COR-L47 (cell line): Measurements from ENCODE around the gene SKAP1.

Experiments
- DNase-seq: peaks from one replicate; lab custom pipeline; 2025; lab: John Stamatoyannopoulos, UW

SKAP1 gene

DNA sequence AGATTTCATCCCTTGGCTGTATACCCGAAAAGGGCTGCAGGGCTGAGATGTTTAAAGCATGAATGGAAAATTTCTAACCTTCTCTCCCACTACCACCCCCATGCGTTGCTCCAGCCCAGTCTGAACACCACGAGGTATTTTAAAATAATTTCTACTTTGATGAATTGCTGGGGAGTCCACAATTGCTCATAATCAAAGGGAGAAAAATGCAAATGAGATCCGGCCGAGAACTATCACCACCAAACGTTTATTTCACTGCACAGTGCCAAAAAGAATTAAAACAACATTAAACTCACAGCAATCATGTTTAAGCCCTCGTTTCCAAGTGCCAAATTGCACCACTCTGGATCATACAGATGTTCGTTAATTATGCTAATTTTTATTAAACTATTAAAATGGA, 285.8 kb downstream of the SKAP1 start:
- DNase-seq: no peak

DNA sequence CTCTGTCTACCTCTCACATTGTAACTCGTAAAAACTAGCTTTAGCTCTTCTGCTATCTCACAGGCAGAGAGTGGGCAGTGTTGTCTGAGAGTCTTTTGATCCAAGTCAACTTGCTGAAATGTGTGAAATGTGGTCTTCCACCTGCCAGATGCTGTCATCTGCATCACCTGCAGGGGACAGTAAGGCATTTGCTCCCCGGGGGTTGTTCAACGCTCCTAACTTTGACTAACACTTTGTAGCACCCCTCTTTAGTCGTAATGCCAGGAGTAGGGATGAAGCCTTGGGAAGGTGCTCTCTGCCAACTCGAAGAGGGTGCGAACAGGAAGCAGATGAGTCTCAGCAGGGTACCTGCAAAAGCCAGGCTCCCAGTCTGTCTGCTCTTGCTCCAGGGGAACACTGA, 286.4 kb downstream of the SKAP1 start:
- DNase-seq: peak; percentile 31

DNA sequence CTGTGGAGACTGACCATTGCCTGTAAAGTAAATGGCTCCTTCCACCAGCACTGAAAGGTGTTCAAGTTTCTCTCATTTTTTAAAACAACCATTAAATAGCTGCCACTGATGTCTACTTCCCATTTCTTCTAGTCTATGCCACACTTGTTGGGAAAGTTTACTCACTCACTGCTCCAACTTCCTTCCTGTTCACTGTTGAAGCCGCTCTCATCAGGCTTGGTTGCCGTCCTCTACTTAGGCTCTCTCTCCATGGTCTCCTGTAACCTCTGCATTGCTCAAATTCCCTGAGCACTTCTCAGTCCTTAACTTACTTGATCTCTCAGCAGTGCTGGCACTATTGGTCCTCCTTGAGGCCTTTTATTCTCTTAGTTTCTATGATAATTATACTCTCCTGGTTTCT, 290.1 kb downstream of the SKAP1 start:
- DNase-seq: no peak

DNA sequence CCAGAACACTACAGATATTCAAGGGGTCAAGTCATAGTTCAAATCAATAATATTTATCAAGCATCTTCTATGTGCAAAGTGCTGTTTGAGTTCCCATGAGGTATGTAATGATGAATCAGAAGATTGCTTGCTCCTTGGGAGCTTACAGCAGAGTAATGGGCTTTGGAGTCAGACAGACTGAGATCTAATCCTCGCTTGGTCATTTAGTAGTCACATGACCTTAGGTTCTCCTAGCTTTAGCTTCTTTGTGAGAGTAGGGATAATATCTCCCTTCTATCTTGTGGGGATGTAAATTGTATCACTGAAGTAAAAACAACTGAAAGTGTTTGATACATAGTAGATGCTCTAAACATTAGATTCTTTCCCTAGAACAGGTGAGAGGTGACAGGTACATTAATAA, 292.4 kb downstream of the SKAP1 start:
- DNase-seq: no peak

DNA sequence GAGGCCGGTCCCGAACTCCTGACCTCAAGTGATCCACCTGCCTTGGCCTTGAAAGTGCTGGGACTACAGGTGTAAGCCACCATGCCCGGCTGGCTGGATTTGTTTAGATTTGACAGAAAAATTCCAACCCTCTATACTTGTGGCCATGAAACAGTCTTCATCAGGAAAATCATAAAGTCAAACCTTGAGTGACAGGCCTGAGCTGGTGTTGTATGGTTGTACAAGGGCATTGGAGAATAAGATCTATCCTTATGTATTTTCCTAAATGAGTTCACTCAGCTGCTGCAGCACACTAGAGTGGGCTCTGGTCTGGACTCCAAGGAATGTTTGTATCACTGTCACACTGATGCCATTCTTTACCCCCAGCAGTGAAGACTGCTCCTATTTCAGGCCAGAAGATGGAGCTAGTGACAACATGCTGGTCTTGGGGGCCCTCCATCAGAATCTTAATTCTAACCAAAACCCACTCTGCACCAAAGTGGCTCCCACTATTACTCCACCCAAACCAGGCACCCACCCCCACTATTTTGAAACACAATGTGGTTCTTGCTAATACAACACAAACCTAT, 295.0 kb downstream of the SKAP1 start:
- DNase-seq: no peak

DNA sequence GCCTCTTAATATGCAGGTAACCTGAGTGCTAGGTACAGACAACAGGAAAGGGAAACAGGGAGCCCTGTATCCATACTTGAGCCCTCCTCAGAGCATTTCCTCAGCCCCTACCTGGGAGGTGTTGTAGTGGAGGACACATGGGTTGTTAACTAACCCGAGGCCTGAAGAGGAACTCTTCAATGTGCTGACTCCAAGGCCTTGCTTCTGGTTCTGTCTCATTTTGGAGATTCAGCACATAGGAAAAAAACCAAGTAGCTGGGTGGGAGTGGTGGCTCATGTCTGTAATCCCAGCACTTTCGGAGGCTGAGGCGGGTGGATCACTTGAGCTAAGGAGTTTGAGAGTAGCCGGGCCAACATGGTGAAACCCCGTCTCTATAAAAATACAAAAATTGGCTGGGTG, 297.6 kb downstream of the SKAP1 start:
- DNase-seq: no peak

DNA sequence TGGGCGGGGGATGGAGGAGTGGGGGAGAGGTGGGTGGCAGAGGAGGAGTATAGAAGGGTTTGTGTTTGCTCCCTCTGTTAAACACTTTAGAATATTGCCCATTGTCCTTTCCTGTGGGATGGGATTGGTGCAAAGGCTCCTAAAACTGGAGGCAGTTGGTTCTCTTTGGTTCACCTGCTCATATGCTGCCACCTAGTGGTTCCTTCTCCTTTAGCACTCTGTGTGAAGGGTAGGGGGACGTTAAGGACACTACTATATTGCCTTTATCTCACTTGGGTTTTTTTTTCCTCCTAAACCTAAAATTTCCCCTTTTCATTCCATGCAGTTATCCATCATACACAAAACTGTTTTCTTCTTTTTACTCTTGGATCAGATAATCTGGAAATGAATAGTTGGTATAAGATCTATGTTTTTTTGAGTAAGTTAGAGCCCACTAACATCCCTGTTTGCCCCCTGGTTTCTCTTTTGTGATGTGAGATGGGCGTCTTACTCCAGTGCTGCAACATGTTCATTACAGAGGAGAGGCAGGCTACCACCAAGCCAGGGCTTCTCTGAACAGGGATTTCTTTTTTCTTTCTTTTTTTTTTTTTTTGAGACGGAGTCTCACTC, 298.7 kb downstream of the SKAP1 start:
- DNase-seq: peak; percentile 70

DNA sequence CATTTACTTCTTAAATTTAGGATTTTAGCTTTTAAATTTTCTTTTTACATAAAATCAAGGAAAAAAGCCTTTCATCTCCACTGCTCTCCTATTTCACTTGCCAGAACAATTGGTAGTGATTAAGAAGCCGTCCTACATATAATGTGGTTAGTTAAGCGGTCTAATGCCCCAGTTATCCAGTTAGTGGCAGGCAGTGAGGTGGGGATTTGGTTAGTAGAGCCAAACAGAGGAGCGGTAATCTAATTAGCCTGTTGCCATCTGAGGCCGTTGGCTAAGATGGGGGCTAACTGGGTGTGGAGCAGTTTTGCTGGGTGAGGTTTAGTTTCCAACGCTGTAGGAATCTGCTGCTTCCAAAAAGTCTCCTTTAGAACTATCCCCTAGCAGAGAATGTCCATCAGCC, 300.0 kb downstream of the SKAP1 start:
- DNase-seq: no peak

DNA sequence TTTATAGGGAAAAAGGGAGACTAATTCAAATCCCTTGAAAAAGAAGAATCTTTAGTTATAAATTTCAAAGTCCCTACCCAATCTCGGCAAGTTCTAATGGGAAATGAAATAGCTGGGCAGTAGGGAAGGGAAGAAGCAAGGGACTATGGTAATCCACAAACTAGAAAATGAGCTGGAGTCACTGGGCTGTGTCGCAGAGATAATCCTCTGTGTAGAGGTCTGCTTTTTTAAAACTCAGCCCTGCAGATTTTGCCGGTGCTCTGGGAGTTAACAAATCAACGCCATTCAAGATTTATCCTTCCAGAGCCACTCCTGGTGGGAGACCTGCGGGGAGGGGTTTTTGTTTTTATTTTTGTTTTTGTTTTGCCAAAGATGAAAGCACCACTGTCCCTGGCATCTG, 301.6 kb downstream of the SKAP1 start:
- no peak for DNase-seq

DNA sequence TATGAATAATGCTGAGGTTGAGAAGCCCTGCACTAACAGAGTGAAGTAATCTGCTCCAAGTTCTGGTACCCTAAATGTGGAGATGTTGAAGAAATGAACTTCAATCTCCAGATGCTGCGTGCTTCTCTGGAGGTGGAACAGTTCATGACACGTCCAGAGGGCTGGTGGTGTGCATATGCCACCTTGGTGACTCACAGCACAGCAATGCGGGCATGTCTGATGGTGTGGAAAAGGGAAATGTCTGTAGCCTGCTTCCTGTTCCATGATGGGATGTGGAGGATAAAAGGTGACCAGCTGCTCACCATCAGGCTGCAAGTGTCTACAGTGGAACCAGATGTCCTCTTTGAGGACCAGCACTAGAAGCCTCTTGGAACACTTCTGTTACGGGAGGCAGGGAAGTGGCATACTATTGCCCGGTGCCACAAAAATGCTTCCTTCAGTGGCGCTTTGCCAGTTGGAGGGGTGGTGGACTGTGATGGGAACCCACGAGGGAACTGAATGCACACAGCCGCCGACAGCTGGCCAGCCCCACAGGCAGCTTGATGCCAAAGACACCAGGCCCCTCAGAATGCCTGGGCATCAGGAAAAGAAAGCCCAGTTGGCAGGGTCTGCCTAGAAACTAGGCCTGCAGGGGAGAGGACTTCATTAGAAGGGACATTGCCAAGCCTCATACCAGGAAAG, 302.5 kb downstream of the SKAP1 start:
- no peak for DNase-seq

DNA sequence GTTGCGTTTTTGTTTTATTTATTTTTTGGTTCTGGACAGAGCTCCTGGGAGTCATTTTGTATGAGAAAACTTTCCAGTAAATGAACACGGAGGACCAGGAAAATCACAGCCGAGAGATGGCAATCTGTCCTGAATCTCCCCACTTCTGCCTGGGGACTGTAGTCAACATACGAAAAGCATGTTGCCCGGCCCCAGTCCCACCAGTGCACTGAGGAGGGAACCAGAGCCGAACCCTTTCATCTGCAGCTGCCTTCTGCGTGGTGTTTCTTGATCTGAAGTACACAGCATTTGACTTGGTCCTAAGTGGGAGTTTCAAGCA, 303.5 kb downstream of the SKAP1 start:
- DNase-seq: no peak

DNA sequence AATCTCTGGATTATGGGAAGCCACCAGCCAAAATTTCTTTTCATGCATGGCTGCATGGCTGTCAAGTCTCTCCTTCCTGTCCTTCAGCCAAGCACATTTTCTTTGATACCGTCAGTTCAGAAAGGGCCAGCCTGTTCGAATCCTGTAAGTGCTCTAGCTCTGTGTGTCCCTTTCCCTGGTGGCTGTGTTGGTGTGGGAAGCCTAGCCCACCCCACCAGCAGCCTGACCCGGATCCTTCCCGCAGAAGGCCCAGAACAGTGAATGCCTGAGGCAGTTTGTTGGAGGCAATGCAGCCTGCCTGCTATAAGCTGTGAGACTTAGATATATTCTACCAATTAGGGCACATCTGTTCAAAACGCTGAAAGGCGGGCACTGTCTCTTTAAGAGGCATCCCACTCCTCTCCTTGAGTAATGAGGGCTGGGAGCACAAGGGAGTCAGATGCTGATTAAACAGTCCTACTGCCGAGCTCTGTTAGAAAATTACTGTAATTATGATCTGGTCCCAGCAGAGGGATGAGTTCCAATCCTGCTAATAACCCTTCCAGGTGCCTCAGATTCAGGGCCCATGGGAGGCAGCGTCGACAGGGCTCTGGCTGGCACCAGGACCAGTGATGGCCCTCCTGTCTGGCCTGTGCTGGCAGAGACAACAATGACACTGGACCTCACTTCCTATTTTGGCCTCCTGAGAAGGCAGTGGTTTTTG, 304.0 kb downstream of the SKAP1 start:
- DNase-seq: no peak

DNA sequence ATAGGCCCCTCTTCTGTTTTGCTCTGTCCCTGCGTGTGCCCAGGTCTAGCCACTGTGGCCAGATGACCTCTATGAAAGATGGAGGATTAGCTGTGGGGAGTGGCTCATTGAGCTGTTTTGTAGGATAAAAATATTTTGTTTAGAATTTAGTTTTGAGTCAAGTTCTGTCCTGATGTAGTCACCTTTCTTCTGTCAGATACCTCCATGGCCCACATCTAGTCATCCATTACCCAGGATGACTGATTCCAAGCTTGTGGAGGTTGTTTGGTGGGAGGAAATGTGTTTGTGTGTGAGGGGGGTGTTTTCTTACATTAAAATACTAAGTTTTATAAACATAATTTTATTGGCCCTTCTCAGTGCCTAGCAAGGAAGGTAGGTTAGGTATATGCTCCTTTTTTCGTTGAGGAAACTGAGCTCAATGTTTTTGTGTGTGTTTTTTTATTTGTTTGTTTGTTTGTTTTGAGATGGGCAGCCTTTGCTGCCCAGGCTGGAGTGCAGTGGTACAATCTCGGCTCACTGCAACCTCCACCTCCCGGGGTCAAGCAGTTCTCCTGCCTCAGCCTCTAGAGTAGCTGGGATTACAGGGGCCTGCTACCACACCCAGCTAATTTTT, 306.1 kb downstream of the SKAP1 start:
- no peak for DNase-seq

DNA sequence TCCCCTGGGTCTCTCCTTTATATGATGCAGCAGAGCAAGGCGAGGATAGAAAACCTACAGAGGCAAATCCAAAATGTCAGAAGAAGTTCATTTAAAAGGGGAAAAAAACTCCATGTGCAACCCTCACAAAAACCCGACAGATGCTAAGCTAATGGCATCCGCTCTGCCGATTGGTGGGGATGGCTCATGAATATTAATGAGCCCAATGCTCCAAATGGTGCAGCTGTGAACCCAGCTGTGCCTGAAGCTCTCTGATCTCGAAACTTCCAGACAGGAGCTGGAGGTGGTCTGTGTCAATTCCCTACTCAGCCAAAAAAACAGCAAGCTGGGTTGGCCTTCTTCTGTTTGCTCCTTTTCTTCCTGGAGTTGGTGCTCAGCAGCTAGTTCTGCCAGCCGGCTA, 306.9 kb downstream of the SKAP1 start:
- DNase-seq: no peak

DNA sequence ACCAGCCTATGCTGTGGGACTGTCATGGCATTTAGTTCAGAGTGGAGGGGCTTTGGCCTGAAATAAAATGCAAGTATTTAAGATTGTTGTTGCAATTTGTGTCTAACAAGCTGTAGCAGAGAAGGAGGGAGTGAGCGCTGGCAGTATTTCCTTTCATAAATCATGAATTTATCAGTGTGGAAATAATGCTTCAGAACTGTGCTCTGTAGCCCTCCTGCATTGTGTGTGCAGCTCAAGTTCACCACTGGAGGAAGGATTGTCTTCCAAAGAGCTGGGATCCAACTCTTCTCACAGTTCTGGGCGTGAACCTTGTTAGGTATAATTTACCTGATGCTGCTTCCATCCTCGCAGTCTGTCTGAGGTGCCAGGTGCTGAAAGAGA, 307.4 kb downstream of the SKAP1 start:
- no peak for DNase-seq

DNA sequence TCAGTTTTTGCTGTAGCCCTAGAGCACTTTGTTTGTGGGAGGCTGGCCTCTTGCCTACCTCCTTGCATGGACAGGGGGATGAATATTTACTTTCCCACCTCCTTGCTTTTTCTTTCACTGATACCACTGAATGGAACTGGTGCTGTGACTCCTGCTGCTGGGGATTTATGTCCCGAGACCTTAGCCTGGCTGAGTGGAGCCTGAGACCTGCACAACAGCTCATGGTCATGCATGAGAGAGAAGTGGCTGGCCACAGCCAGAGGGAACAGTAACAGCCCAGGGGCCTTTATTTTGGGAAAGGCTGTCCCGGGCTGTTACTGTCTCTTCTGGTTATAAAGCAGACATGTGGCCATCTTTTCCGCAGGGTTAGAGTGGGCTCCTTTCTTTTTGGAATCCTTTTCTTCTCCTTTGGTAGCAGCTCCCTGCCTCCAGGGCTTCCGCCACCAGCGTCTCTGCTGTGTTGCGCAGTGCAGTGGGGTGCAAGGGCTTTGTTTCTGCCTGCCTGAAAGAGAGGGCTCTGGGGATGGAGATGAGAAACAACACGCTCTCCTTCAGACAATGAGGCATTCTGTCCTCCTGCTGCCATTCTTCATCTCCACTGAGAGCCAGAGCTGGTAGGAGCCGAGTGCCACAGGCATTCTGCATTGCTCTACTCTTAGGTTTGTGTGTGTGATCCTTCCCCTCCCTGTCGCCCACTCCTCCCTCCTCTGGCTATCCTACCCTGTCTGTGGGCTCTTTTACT, 307.9 kb downstream of the SKAP1 start:
- no peak for DNase-seq

DNA sequence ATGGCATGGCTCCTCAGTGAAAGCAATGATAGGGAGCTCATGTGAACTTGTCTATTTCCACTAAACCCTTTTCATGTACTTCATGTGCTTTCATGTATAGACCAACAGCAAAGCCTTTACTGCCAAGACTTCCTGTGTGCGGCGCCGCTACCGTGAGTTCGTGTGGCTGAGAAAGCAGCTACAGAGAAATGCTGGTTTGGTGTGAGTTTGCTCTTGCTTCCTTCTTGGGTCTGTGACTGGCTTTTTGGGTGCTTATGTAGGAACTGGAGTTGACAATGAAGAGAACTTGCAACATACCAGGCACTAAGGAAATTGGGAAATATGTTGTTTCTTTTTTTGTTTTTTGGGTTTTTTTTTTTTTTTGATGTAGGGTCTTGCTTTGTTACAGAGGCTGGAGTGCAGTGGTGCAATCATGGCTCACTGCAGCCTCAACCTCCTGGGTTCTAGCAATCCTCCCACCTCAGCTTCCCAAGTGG, 316.8 kb downstream of the SKAP1 start:
- DNase-seq: no peak

DNA sequence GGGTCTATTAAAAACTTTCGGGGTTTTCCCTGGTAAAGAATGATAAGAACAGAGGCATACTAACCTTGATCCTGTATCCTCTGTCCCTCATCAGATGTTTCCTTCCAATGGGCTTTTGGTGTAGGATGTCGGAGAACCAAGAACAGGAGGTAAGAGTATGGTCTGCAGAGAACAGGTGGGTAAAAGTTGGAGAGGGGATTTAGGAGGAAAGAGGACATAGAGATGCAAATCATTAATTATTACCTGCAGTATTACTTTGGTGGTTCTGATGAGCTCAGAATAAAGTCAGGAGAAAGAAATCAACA, 318.1 kb downstream of the SKAP1 start:
- DNase-seq: no peak

DNA sequence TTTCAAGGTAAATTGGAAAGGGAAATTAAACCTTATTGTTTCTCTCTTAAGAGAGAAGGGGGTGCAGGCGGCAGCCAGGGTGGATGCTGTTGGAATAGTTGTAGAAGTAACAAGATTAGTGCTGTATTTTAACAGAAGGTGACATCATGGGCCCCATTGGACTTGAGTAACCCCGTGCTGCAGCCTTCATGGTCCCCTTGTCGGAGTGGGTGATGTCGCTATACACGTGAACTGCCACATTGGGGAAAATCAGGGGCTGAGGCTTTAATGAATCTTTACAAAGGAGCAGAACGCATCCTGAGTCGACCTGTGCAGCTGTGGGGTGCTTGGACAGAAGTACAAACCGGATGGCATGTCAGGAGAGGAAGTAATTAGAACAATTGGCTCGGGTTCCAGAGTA, 319.3 kb downstream of the SKAP1 start:
- DNase-seq: no peak

DNA sequence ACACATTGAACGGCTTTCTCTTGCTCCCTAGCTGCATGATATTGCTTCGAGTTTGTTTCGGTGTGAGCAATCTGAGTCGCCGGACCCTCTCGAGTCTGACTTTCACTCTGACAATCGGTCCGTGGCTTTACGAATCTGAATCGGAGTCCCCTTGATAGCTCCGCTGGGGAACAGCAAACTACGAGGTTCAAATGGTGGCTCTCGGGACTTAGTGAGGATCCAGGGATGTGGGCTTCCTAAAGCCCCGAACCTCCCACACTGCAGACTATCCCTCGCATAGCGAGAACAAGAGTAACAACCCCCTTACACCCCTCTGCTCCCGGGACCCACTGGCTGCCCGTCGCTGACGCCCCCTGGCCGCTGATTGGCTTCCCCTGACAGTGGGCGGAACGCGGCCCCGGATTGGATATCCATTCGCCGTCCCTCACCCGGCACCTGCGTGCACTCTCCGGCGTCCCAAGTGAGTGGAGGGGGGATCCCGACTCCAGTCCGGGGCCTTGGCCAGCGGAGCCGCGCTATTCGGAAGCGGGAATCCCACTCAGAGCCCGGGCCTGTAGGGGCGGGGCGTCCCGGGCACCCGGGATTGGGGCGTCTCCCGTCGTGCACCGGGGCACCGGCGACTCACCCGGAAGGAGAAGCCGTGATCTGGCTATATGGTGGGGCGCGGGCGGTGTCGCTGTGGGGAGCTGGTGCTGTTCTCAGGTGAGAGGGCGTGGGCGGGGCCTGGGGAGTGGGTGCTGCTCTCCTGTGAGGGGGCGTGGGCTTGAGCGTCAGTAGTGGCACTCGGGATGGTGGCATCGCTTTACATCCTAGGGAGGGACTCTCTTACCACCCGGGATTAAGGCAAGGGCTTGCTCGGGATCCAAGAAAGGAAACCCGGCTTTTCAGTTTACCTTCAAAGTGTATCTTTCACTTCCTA, 322.6 kb downstream of the SKAP1 start, which contains the start of gene SNX11:
Gene SNX11, plus strand, starts transcription at position 630 of the 919 bp plus-strand sequence. CDS start 4,278 bp downstream, outside the sequence.
- peak; percentile 84 for DNase-seq

DNA sequence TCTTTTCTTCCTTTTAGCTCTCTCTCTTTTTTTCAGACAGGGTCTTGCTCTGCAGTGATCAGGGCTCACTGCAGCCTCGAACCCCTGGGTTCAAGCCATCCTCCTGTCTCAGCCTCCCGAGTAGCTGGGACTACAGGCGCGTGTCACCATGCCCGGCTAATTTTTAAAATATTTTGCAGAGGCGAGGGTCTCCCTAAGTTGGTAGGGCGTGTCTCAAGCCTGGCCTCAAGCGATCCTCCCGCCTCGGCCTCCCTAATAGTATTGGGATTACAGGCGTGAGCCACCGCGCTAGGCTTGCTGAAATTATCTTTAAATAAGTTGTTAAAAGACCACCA, 323.2 kb downstream of the SKAP1 start:
- no peak for DNase-seq
